ENCODE results near the gene CENPX. TPM values are rescaled to one million over a fixed set of nuclear protein-coding genes. Genes with fewer than 3 reads are reported as not detected.

CENPX gene
- total and polyA plus RNA-seq, 2 of the 13 experiments (the other 11 are each of a cell fraction or from before 2014, with no cell fraction given), result 92.7 to 170 TPM

DNA sequence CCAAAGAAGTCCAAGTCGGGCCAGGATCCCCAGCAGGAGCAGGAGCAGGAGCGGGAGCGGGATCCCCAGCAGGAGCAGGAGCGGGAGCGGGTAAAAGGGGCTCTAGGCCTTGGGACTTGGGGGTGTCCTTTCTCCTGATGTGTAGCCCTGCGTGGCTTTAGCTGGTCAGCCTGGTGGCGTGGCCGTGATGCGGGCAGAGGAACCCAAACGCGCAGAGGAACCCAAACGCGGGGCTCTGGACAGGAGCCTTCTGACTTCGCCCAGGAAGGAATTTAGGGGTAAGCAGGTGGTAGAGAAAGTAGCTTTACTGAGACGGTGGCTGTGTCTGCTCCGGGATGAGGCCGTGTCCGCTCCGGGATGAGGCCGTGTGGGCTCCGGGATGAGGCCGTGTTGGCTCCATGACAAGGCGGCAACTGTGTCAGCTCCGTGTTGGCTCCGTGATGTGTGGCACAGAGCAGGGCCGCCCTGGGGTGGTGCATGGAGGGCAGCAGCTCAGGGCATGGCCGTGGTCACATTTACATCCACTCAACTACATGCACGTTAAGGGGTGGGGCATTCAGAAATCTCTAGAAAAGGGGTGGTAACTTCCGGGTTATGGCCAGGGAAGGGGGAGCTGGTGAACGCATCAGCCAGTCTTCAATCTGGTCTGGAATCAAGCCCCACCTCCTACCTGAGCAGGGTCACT is 25.8 kb downstream of the CENPX start (continued):
- TF ChIP-seq, protein P1, sequence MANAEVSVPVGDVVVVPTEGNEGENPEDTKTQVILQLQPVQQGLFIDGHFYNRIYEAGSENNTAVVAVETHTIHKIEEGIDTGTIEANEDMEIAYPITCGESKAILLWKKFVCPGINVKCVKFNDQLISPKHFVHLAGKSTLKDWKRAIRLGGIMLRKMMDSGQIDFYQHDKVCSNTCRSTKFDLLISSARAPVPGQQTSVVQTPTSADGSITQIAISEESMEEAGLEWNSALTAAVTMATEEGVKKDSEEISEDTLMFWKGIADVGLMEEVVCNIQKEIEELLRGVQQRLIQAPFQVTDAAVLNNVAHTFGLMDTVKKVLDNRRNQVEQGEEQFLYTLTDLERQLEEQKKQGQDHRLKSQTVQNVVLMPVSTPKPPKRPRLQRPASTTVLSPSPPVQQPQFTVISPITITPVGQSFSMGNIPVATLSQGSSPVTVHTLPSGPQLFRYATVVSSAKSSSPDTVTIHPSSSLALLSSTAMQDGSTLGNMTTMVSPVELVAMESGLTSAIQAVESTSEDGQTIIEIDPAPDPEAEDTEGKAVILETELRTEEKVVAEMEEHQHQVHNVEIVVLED (CRISPR knock-in tag; IDR thresholded peaks at IDR 0.05; ENCODE audit: borderline replicate concordance), result no peak
- TF ChIP-seq CENPT (CRISPR knock-in tag; IDR thresholded peaks at IDR 0.05; ENCODE audit: low read depth) (no peak), U2AF1 (optimal IDR thresholded peaks at IDR 0.05; ENCODE audit: low read depth, low read length) (peak; percentile 47), ZNF225 (CRISPR knock-in tag; IDR thresholded peaks at IDR 0.05) (peak; percentile 68; the same call in 1 of the 2 replicates), ZNF775 (CRISPR knock-in tag; IDR thresholded peaks at IDR 0.05; ENCODE audit: borderline replicate concordance) (no peak), TMF1 (CRISPR knock-in tag; IDR thresholded peaks at IDR 0.05; ENCODE audit: low read depth) (peak; percentile 43; the same call in 1 of the 2 replicates), PAWR (CRISPR knock-in tag; IDR thresholded peaks at IDR 0.05; ENCODE audit: borderline replicate concordance) (no peak), DPF2 (CRISPR knock-in tag; IDR thresholded peaks at IDR 0.05; ENCODE audit: borderline replicate concordance, low read depth) (no peak), AGO2 (optimal IDR thresholded peaks at IDR 0.05; ENCODE audit: low read depth, low read length) (peak; percentile 99), ZSCAN21 (CRISPR knock-in tag; IDR thresholded peaks at IDR 0.05; ENCODE audit: borderline replicate concordance) (peak; percentile 79; the same call in 1 of the 2 replicates), POLR2G (IDR thresholded peaks at IDR 0.05; ENCODE audit: low read depth, low read length) (peak; percentile 75; the same call in 1 of the 2 replicates), ZNF430 (CRISPR knock-in tag; IDR thresholded peaks at IDR 0.05) (peak; percentile 19; the same call in 1 of the 2 replicates), ZNF333 (CRISPR knock-in tag; IDR thresholded peaks at IDR 0.05; ENCODE audit: borderline replicate concordance) (no peak), MED8 (CRISPR knock-in tag; IDR thresholded peaks at IDR 0.05; ENCODE audit: insufficient replicate concordance) (no peak), ZNF17 (CRISPR knock-in tag; IDR thresholded peaks at IDR 0.05) (no peak), NCOR1 (IDR thresholded peaks at IDR 0.05; ENCODE audit: borderline replicate concordance, low read length) (no peak), ZSCAN12 (CRISPR knock-in tag; IDR thresholded peaks at IDR 0.05) (no peak), ZNF10 (CRISPR knock-in tag; IDR thresholded peaks at IDR 0.05; ENCODE audit: borderline replicate concordance, low read depth) (no peak), ZNF660 (CRISPR knock-in tag; IDR thresholded peaks at IDR 0.05; ENCODE audit: borderline replicate concordance, low read depth) (no peak), XRCC5 (optimal IDR thresholded peaks at IDR 0.05; ENCODE audit: low read length) (no peak), MTA1 (CRISPR knock-in tag; IDR thresholded peaks at IDR 0.05; ENCODE audit: borderline replicate concordance) (peak; percentile 40; the same call in 1 of the 2 replicates), HDAC2 (CRISPR knock-in tag; IDR thresholded peaks at IDR 0.05) (no peak)
- TF ChIP-seq, protein P2, sequence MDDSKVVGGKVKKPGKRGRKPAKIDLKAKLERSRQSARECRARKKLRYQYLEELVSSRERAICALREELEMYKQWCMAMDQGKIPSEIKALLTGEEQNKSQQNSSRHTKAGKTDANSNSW (CRISPR knock-in tag; IDR thresholded peaks at IDR 0.05; ENCODE audit: borderline replicate concordance), result no peak
- TF ChIP-seq, protein P3, sequence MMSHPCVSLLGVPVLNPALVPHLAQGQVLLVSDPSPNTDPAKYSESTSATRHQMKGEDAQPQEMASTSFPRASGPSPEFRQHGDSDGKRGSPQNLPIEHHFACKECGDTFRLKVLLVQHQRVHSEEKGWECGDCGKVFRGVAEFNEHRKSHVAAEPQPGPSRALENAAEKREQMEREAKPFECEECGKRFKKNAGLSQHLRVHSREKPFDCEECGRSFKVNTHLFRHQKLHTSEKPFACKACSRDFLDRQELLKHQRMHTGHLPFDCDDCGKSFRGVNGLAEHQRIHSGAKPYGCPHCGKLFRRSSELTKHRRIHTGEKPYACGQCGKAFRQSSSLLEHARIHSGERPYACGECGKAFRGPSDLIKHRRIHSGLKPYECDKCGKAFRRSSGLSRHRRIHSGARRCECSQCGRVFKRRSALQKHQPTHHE (CRISPR knock-in tag; IDR thresholded peaks at IDR 0.05; ENCODE audit: borderline replicate concordance), result no peak

All from HepG2 (cell line).